K562 (cell line): ENCODE data around the gene UGT8. TPM values are rescaled to one million over a fixed set of nuclear protein-coding genes. Genes with fewer than 3 reads are reported as not detected.

ENCODE experiments used
- ATAC-seq: fragments of 200-7000 bp; cut with Tn5 transposase; 3 replicates; pipeline ENCODE4 v1.9.1; 2020; ENCODE audit warnings: moderate library complexity
- BruUV-seq: library from RNA; stranded (reverse); fragments of 400-500 nt; replicated peaks from 2 replicates; lab custom pipeline; 2021; lab: Mats Ljungman, UMichigan
- CTCF ChIA-PET: fragments of 300-600 bp; formaldehyde crosslinking; extraction: SDS; loops from one replicate; lab custom pipeline; 2021; ENCODE audit warnings: low intra/inter-chr PET ratio; lab: Yijun Ruan, JAX
- POLR2A ChIA-PET: fragments of 300-600, 350-650 bp; sonication (Branson Sonifier 250); formaldehyde crosslinking; extraction: SDS; loops from one replicate; lab custom pipeline; 2021; ENCODE audit warnings: antibody characterized with exemption, inconsistent platforms; lab: Yijun Ruan, JAX
- DNase-seq, 4 experiments: peaks; one replicate each; pipeline versions ENCODE4 v3.0.0 to v3.0.0-alpha.2; 2011 to 2018; ENCODE audit warnings: low spot score in 3 of 4, mixed read lengths in 3 of 4; ENCODE audit errors: extremely low read depth in 1 of 4
- FAIRE-seq: peaks from 2 replicates; lab custom pipeline; 2011; peaks lifted over from hg19 to GRCh38; lab: Jason Lieb, UNC
- H2AFZ ChIP-seq: 2 replicates; pipeline ENCODE4 v1.6.0; 2011; ENCODE audit warnings: low read depth, low read length, control low read depth, inconsistent platforms
- H3K27ac ChIP-seq: fragments of 200-600 bp; 3 replicates; pipeline ENCODE4 v1.8.0; 2011; ENCODE audit warnings: low read depth, mild to moderate bottlenecking, control low read depth, inconsistent platforms, low read length, moderate library complexity, mixed read lengths; ENCODE audit errors: extremely low read depth
- H3K27me3 ChIP-seq, 2 experiments: fragments of 300-600 bp in 1 of 2; 2 replicates in 1 of 2; 3 replicates in 1 of 2; pipeline versions ENCODE4 v1.6.0 to v1.8.0; 2011; ENCODE audit warnings: inconsistent platforms in 2 of 2, low read length in 2 of 2, mild to moderate bottlenecking in 1 of 2, mixed read lengths in 1 of 2, moderate library complexity in 1 of 2; ENCODE audit not compliant: control insufficient read depth in 2 of 2, insufficient read depth in 2 of 2
- H3K36me3 ChIP-seq: fragments of 300-600 bp; 3 replicates; pipeline ENCODE4 v1.8.0; 2011; ENCODE audit warnings: mild to moderate bottlenecking, low read length, inconsistent platforms; ENCODE audit not compliant: control insufficient read depth, insufficient read depth
- H3K4me1 ChIP-seq, 2 experiments: fragments of 200-600 bp in 1 of 2; replicated peaks in 1 of 2; 2 replicates in 1 of 2; 3 replicates in 1 of 2; pipeline versions ENCODE4 v1.5.1 to v1.8.0; 2011; ENCODE audit warnings: inconsistent platforms in 2 of 2, low read length in 2 of 2, mild to moderate bottlenecking in 1 of 2, mixed read lengths in 1 of 2, moderate library complexity in 1 of 2; ENCODE audit not compliant: control insufficient read depth in 2 of 2, insufficient read depth in 2 of 2
- H3K4me2 ChIP-seq: 2 replicates; pipeline ENCODE4 v1.6.1; 2011; ENCODE audit warnings: low read length, control low read depth, inconsistent platforms, mixed read lengths; ENCODE audit not compliant: insufficient read depth
- H3K4me3 ChIP-seq: fragments of 200-600 bp; sonication (generic), shearing (Covaris generic); 2 replicates; pipeline ENCODE4 v1.5.1; 2016; ENCODE audit warnings: control low read depth, inconsistent platforms
- H3K79me2 ChIP-seq: fragments of 200-600 bp; 3 replicates; pipeline ENCODE4 v1.8.0; 2011; ENCODE audit warnings: low read length, inconsistent platforms; ENCODE audit not compliant: control insufficient read depth, insufficient read depth
- H3K9ac ChIP-seq, 2 experiments: 2 replicates each; pipeline versions ENCODE4 v1.6.0 to v1.6.1; 2011; ENCODE audit warnings: low read depth in 2 of 2, low read length in 2 of 2, control low read depth in 1 of 2, inconsistent platforms in 1 of 2, mild to moderate bottlenecking in 1 of 2, mixed read lengths in 1 of 2; ENCODE audit not compliant: insufficient read depth in 1 of 2
- H3K9me1 ChIP-seq: one replicate; pipeline ENCODE4 v1.6.0; 2011; ENCODE audit warnings: inconsistent platforms, mild to moderate bottlenecking, low read length, moderate library complexity; ENCODE audit not compliant: control insufficient read depth, insufficient read depth
- H3K9me3 ChIP-seq: replicated peaks from 2 replicates; pipeline ENCODE4 v1.5.1; 2011; ENCODE audit warnings: low read depth, low read length, inconsistent platforms; ENCODE audit not compliant: control insufficient read depth, insufficient read depth
- H4K20me1 ChIP-seq: replicated peaks from 2 replicates; pipeline ENCODE4 v1.6.1; 2011; ENCODE audit warnings: low read length, inconsistent platforms, mixed read lengths; ENCODE audit not compliant: control insufficient read depth, insufficient read depth
- FOXA1 ChIP-seq: fragments of 450-650 bp; IDR thresholded peaks from 2 replicates; pipeline ENCODE4 v1.6.1; 2016; ENCODE audit warnings: mild to moderate bottlenecking, borderline replicate concordance
- GATAD2A ChIP-seq: fragments of 450-650 bp; IDR thresholded peaks from 2 replicates; pipeline ENCODE4 v1.6.1; 2017
- MEIS2 ChIP-seq: fragments of 450-650 bp; IDR thresholded peaks from 2 replicates; pipeline ENCODE4 v1.6.1; 2014; ENCODE audit warnings: mild to moderate bottlenecking; ENCODE audit not compliant: partially characterized antibody
- NCOA2 ChIP-seq, 2 experiments: fragments of 450-650 bp; IDR thresholded peaks; 2 replicates each; pipeline ENCODE4 v1.6.1; 2018; ENCODE audit warnings: mild to moderate bottlenecking in 2 of 2, moderate library complexity in 1 of 2; ENCODE audit not compliant: partially characterized antibody in 2 of 2
- NR4A1 ChIP-seq, 2 experiments: fragments of 250-450 bp in 1 of 2; fragments of 450-650 bp in 1 of 2; sonication (Bioruptor Pico) in 1 of 2; IDR thresholded peaks; 2 replicates each; pipeline versions ENCODE4 v1.4.0 to v1.6.1; 2016 to 2020; ENCODE audit warnings: mild to moderate bottlenecking in 2 of 2, missing compliant biosample characterization in 1 of 2, missing genetic modification characterization in 1 of 2, moderate library complexity in 1 of 2
- SMARCB1 ChIP-seq: IDR thresholded peaks from 2 replicates; pipeline ENCODE4 v1.6.1; 2011; ENCODE audit warnings: improper control_type of control experiment, low read depth; ENCODE audit not compliant: insufficient read length
- TCFL5 ChIP-seq: fragments of 250-450 bp; sonication (Bioruptor Pico); conservative IDR thresholded peaks from 2 replicates; pipeline ENCODE4 v1.6.1; 2021; ENCODE audit warnings: mild to moderate bottlenecking, moderate library complexity, matching md5 sums
- XRCC4 ChIP-seq: IDR thresholded peaks from one replicate; pipeline ENCODE4 v1.6.1; 2011; ENCODE audit not compliant: insufficient read depth, insufficient read length; ENCODE audit errors: extremely low read depth
- ZNF707 ChIP-seq: fragments of 250-450 bp; sonication (Bioruptor Pico); conservative IDR thresholded peaks from 2 replicates; pipeline ENCODE4 v1.8.0; 2022; ENCODE audit warnings: inconsistent platforms, mild to moderate bottlenecking, moderate library complexity
- WGBS: fragments of 100-300 bp; shearing (Covaris generic); methylation state at CpG from one replicate; pipeline ENCODE4 v1.1.6; 2016; ENCODE audit warnings: low coverage, mixed read lengths; ENCODE audit not compliant: insufficient coverage; ENCODE audit errors: missing lambda C conversion rate; 5-methylcytosine and 5-hydroxymethylcytosine counted together
- in situ Hi-C: fragments of 300-500 bp; cut with MboI; formaldehyde crosslinking; loops from 4 replicates; pipeline ENCODE4 v1.15.0; 2018; ENCODE audit warnings: inconsistent platforms, mixed read lengths
- intact Hi-C: fragments of 100-400 bp; cut with micrococcal nuclease; formaldehyde crosslinking; loops from 2 replicates; pipeline ENCODE4 v1.14.2; 2022
- polyA plus RNA-seq, 8 experiments: library from polyadenylated mRNA; depleted of rRNA in 4 of 8; stranded (reverse) in 5 of 8; unstranded in 3 of 8; fragments of >200 nt; fragmentation: Nextera tagmentation in 2 of 8; fragmentation: Illumina TruSeq in 1 of 8; extraction: Ambion mirVana in 2 of 8; extraction: Trizol in 1 of 8; gene quantifications; 2 replicates each; pipeline versions ENCODE4 v1.2.1 to v1.2.3, GENCODE V29; 2011 to 2014; ENCODE audit warnings: inconsistent platforms in 1 of 8, missing spikeins in 1 of 8
- total RNA-seq, 7 experiments: library from RNA; depleted of rRNA in 6 of 7; stranded (reverse); fragments of >200 nt in 6 of 7; fragmentation: Illumina TruSeq in 2 of 7; extraction: Trizol in 2 of 7; gene quantifications; 2 replicates each; pipeline versions ENCODE4 v1.2.1 to v1.2.3, GENCODE V29; 2011 to 2021; ENCODE audit warnings: low replicate concordance in 1 of 7
- TF ChIP-seq, protein P1 (sequence below): fragments of 250-450 bp; sonication (Bioruptor Pico); IDR thresholded peaks from 2 replicates; pipeline ENCODE4 v1.5.0; 2021
- TF ChIP-seq, protein P2 (sequence below): fragments of 450-650 bp; formaldehyde crosslinking; IDR thresholded peaks from 2 replicates; pipeline ENCODE4 v1.4.0; 2022; ENCODE audit warnings: mild to moderate bottlenecking, moderate library complexity

UGT8 gene
- total and polyA plus RNA-seq, 9 of the 15 experiments (the other 6 are each of a cell fraction or from before 2014, with no cell fraction given), result 3.0 to 10.7 (median 6.0) TPM

DNA sequence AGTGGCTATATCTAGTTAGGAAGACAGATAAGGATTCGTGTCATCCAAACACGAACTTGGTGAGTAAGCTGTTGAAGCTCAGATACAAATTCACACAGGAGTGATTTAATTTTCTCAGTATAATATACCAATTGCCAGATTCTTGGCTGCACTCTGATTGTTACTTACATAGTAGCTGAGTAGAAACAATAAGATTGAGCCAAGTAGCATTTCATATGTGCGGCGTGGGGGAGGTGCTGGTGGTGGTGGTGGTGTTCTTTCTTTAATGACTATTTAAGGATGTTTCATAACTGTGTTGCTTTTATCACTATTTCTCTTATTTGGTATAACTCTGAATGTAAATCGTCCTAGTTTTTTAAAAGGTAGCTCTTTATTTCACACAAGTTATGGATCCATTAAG lies 102.9 kb downstream of the UGT8 start:
- in situ Hi-C loops (no loop called here), intact Hi-C loops (no loop called here)
- no peak overlapping the region for H3K4me3 ChIP-seq
- H3K9me3 ChIP-seq, result no peaks in the 10 kb centered on the region
- H3K79me2 ChIP-seq, result no peaks in the 10 kb centered on the region
- no peaks in the 10 kb centered on the region for H3K36me3 ChIP-seq
- FAIRE-seq (no peak), ATAC-seq (no peak), DNase-seq (no peak)
- 3% methylated on average over 5 of the region's 5 CpGs for WGBS
- no peaks in the 10 kb centered on the region for H3K9me1 ChIP-seq
- H3K4me2 ChIP-seq, result no peak overlapping the region
- ChIA-PET POLR2A (no interaction called here), CTCF (no interaction called here)
- H3K9ac ChIP-seq, result no peak overlapping the region
- H2AFZ ChIP-seq, result no peak overlapping the region
- H3K4me1 ChIP-seq, result no peaks in the 10 kb centered on the region
- H3K27ac ChIP-seq, result no peak overlapping the region
- TF ChIP-seq NR4A1 (CRISPR knock-in tag; IDR thresholded peaks at IDR 0.05) (no peak), NR4A1 (tag; IDR thresholded peaks at IDR 0.05) (no peak), FOXA1 (no peak), NCOA2 (IDR thresholded peaks at IDR 0.05; ENCODE audit: partially characterized antibody in 2 of 2) (no peak), GATAD2A (no peak), TCFL5 (CRISPR knock-in tag) (no peak), XRCC4 (no peak), SMARCB1 (no peak), MEIS2 (no peak), ZNF707 (CRISPR knock-in tag) (no peak)
- TF ChIP-seq, protein P1, sequence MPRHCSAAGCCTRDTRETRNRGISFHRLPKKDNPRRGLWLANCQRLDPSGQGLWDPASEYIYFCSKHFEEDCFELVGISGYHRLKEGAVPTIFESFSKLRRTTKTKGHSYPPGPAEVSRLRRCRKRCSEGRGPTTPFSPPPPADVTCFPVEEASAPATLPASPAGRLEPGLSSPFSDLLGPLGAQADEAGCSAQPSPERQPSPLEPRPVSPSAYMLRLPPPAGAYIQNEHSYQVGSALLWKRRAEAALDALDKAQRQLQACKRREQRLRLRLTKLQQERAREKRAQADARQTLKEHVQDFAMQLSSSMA (CRISPR knock-in tag), result no peak
- TF ChIP-seq, protein P2, sequence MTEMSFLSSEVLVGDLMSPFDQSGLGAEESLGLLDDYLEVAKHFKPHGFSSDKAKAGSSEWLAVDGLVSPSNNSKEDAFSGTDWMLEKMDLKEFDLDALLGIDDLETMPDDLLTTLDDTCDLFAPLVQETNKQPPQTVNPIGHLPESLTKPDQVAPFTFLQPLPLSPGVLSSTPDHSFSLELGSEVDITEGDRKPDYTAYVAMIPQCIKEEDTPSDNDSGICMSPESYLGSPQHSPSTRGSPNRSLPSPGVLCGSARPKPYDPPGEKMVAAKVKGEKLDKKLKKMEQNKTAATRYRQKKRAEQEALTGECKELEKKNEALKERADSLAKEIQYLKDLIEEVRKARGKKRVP (CRISPR knock-in tag), result no peak
- no peaks in the 10 kb centered on the region for H3K27me3 ChIP-seq
- no peaks in the 10 kb centered on the region for H4K20me1 ChIP-seq
- BruUV-seq, result no TSS peak
